GM12873 (cell line): ENCODE data around the gene NEDD4L.

Experiments
- CTCF ChIP-seq: IDR thresholded peaks from 2 replicates; pipeline ENCODE4 v1.5.1; 2012; ENCODE audit warnings: low read depth, mild to moderate bottlenecking, moderate library complexity, low read length, control low read depth; ENCODE audit not compliant: insufficient read depth; ENCODE audit errors: missing control alignments

The NEDD4L gene

GRCh38 chr18:58242968-58243367 lies 198.9 kb downstream of the NEDD4L start:
- no peak for TF ChIP-seq CTCF

DNA sequence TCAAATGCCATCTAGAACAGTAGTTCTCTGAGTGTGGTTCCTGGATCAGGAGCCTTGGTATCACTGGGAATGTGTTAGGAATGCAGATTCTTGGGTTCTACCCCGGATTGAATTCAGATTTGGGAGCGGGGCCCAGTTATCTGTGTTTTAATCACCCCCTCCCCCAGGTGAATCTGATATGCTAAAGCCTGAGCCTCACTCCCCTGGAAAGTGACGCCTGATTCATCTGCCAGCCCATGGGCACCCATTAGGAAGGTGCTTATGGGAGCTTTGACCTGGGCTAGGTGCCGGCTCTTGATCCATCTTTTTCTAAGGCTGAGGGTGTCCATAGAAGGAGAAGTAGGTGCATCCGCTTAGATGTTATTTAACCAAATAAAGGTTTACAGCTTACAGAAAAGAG lies 199.4 kb downstream of the NEDD4L start:
- no peak for TF ChIP-seq CTCF

- TF ChIP-seq CTCF: no peak
Measured at GRCh38 chr18:58247363-58247834, 203.4 kb downstream of the NEDD4L start.

- no peak for TF ChIP-seq CTCF
Measured at GRCh38 chr18:58249712-58250111, 205.7 kb downstream of the NEDD4L start.

DNA sequence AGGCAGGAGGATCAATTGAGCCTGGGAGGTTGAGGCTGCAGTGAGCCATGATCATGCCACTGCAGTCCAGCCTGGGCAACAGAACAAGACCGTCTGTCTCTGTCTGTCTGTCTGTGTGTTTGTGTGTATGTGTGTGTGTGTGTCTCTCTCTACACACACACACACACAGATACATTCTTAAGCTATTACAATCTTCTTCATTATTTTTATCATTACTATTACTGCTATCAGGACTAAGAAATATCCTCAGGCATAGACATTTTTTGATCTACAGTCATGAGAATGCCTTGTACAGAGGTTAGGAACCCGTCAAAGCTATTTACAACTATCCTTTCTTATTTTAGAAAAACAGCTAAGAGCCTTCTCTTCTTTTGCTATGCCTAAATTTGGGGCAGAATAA lies 207.4 kb downstream of the NEDD4L start:
- TF ChIP-seq CTCF: no peak

DNA sequence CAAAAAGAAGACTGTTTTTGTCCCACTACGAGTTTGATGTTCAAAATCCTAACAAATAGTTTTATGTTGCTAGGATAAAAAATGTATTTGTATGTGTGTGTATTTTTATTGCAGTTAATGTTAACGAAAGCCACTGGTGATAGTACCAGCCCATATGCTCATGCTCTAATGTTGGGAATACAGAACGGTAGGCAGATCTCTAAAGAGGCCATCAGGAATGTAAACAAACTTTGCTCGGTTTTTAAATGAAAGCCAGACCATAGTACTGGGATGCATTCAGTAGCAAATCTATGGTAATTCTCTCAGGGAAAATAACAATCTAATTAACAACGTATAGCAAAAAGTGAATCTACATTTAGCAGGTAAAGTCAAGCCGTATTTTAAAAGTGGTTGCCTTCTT lies 208.1 kb downstream of the NEDD4L start:
- no peak for TF ChIP-seq CTCF

GRCh38 chr18:58253318-58253717 lies 209.3 kb downstream of the NEDD4L start:
- no peak for TF ChIP-seq CTCF
